ENCODE results near the gene STARD5.

Gene STARD5

GRCh38 chr15:81311752-81312464, 12.0 kb downstream of the STARD5 start:
- TF ChIP-seq GATA2 (IDR thresholded peaks at IDR 0.05; ENCODE audit: low read depth, low read length) (no peak), GATA3 (IDR thresholded peaks at IDR 0.05; ENCODE audit: low read depth, low read length) (no peak)

- no peak for TF ChIP-seq GATA3 (IDR thresholded peaks at IDR 0.05; ENCODE audit: low read depth, low read length)
- TF ChIP-seq GATA2 (IDR thresholded peaks at IDR 0.05; ENCODE audit: low read depth, low read length), result no peak
Measured at GRCh38 chr15:81310480-81310879, 13.5 kb downstream of the STARD5 start.

- TF ChIP-seq GATA3 (IDR thresholded peaks at IDR 0.05; ENCODE audit: low read depth, low read length), result no peak
- no peak for TF ChIP-seq GATA2 (IDR thresholded peaks at IDR 0.05; ENCODE audit: low read depth, low read length)
Measured at GRCh38 chr15:81309647-81310450, 14.1 kb downstream of the STARD5 start.

- TF ChIP-seq GATA2 (IDR thresholded peaks at IDR 0.05; ENCODE audit: low read depth, low read length), result no peak
- no peak for TF ChIP-seq GATA3 (IDR thresholded peaks at IDR 0.05; ENCODE audit: low read depth, low read length)
Measured at GRCh38 chr15:81308260-81308659, 15.7 kb downstream of the STARD5 start.

GRCh38 chr15:81304226-81304625, 19.7 kb downstream of the STARD5 start:
- no peak for TF ChIP-seq GATA2 (IDR thresholded peaks at IDR 0.05; ENCODE audit: low read depth, low read length)
- no peak for TF ChIP-seq GATA3 (IDR thresholded peaks at IDR 0.05; ENCODE audit: low read depth, low read length)

- TF ChIP-seq GATA3 (IDR thresholded peaks at IDR 0.05; ENCODE audit: low read depth, low read length), result no peak
- TF ChIP-seq GATA2 (IDR thresholded peaks at IDR 0.05; ENCODE audit: low read depth, low read length), result no peak
Measured at GRCh38 chr15:81303244-81304225, 20.4 kb downstream of the STARD5 start.

GRCh38 chr15:81302701-81303109, 21.2 kb downstream of the STARD5 start:
- TF ChIP-seq GATA2 (IDR thresholded peaks at IDR 0.05; ENCODE audit: low read depth, low read length), result no peak
- TF ChIP-seq GATA3 (IDR thresholded peaks at IDR 0.05; ENCODE audit: low read depth, low read length), result no peak

- TF ChIP-seq GATA2 (IDR thresholded peaks at IDR 0.05; ENCODE audit: low read depth, low read length) (no peak), GATA3 (IDR thresholded peaks at IDR 0.05; ENCODE audit: low read depth, low read length) (no peak)
Measured at GRCh38 chr15:81301815-81302399, 22.0 kb downstream of the STARD5 start.

GRCh38 chr15:81301385-81301784, 22.6 kb downstream of the STARD5 start:
- no peak for TF ChIP-seq GATA2 (IDR thresholded peaks at IDR 0.05; ENCODE audit: low read depth, low read length)
- no peak for TF ChIP-seq GATA3 (IDR thresholded peaks at IDR 0.05; ENCODE audit: low read depth, low read length)

GRCh38 chr15:81299630-81300273, 24.2 kb downstream of the STARD5 start:
- TF ChIP-seq GATA2 (IDR thresholded peaks at IDR 0.05; ENCODE audit: low read depth, low read length) (no peak), GATA3 (IDR thresholded peaks at IDR 0.05; ENCODE audit: low read depth, low read length) (no peak)

- TF ChIP-seq GATA2 (IDR thresholded peaks at IDR 0.05; ENCODE audit: low read depth, low read length) (no peak), GATA3 (IDR thresholded peaks at IDR 0.05; ENCODE audit: low read depth, low read length) (no peak)
Measured at GRCh38 chr15:81299156-81299555, 24.8 kb downstream of the STARD5 start.

- TF ChIP-seq GATA2 (IDR thresholded peaks at IDR 0.05; ENCODE audit: low read depth, low read length), result no peak
- TF ChIP-seq GATA3 (IDR thresholded peaks at IDR 0.05; ENCODE audit: low read depth, low read length), result no peak
Measured at GRCh38 chr15:81298611-81299010, 25.3 kb downstream of the STARD5 start.

All from SH-SY5Y (cell line).